Measurements from ENCODE around the gene ALAD.

GRCh38 chr9:113349445-113350094 lies 51.5 kb downstream of the ALAD start, which contains the start of gene BSPRY:
- TF ChIP-seq RAD21 (IDR thresholded peaks at IDR 0.05 in 1 of 2, conservative IDR thresholded peaks at IDR 0.05 in 1 of 2; ENCODE audit: low read depth in 2 of 2, low read length in 2 of 2): 0 out of 4 replicates have a peak, but pooled peaks of 1 of the 2 experiments have one; percentile 0
- TF ChIP-seq ZNF274 (IDR thresholded peaks at IDR 0.05; ENCODE audit: borderline replicate concordance, extremely low read depth, low read length): no peak
- TF ChIP-seq CTCF (IDR thresholded peaks at IDR 0.05; ENCODE audit: control extremely low read depth in 1 of 3, insufficient read depth in 1 of 3, low read depth in 1 of 3, low read length in 3 of 3): no peak
- no peak for TF ChIP-seq POLR2AphosphoS5 (IDR thresholded peaks at IDR 0.05; ENCODE audit: low read depth, low read length)

Data from H1 (cell line).